ENCODE data around the gene TMSB15B. TPM values are rescaled to one million over a fixed set of nuclear protein-coding genes. Genes with fewer than 3 reads are reported as not detected.

The TMSB15B gene
- total RNA-seq, 1 experiment from 2014 or later, result 7.8 TPM

Other genes with a start within 250 kb of the TMSB15B start
- 3.1 and 3.3 TPM in 2 replicates for gene PLP1, start 185.8 kb upstream of the TMSB15B start, total RNA-seq (2014; rRNA removed; shearing (Covaris generic))
- under 0.01 TPM in 1 of 2 replicates, not detected in the other for gene RAB9B, start 130.4 kb upstream of the TMSB15B start, total RNA-seq (2014; rRNA removed; shearing (Covaris generic))
- gene H2BW1, start 51.1 kb downstream of the TMSB15B start, total RNA-seq (2014; rRNA removed; shearing (Covaris generic)), result not detected in 2 replicates
- not detected in 2 replicates for gene H2BW2, start 77.3 kb downstream of the TMSB15B start, total RNA-seq (2014; rRNA removed; shearing (Covaris generic))
- 3.0 and 7.3 TPM in 2 replicates for gene TMSB15C, start 113.6 kb downstream of the TMSB15B start, total RNA-seq (2014; rRNA removed; shearing (Covaris generic))
- gene ZCCHC18, start 149.9 kb downstream of the TMSB15B start, total RNA-seq (2014; rRNA removed; shearing (Covaris generic)), result 0.20 TPM in 1 of 2 replicates, not detected in the other
- gene SLC25A53, start 194.4 kb downstream of the TMSB15B start, total RNA-seq (2014; rRNA removed; shearing (Covaris generic)), result 6.4 and 7.4 TPM in 2 replicates
- gene FAM199X, start 203.8 kb downstream of the TMSB15B start, total RNA-seq (2014; rRNA removed; shearing (Covaris generic)), result 11.9 and 14.7 TPM in 2 replicates

Measured in RPMI7951 (cell line).